Common myeloid progenitor, CD34-positive (primary cell): Measurements from ENCODE around the gene LMCD1.

Experiments
- CTCF ChIA-PET: fragments of 350-600 bp; sonication (Branson Sonifier 250); formaldehyde crosslinking; loops from one replicate; lab custom pipeline; 2021; ENCODE audit warnings: antibody characterized with exemption; lab: Charles Lee
- POLR2A ChIA-PET: fragments of 350-600 bp; sonication (Branson Sonifier 250); formaldehyde crosslinking; loops from one replicate; lab custom pipeline; 2021; ENCODE audit warnings: antibody characterized with exemption; lab: Charles Lee
- DNase-seq, 3 donors: peaks; one replicate each; pipeline versions ENCODE4 v3.0.0 to v3.0.0-alpha.2; 2013
- H3K27ac ChIP-seq, 2 experiments: 1 replicate in 1 of 2; 2 replicates in 1 of 2; pipeline ENCODE4 v1.7.0; 2013; ENCODE audit warnings: inconsistent platforms in 2 of 2, low read length in 2 of 2, mild to moderate bottlenecking in 2 of 2, low read depth in 1 of 2, moderate library complexity in 1 of 2; ENCODE audit not compliant: severe bottlenecking in 2 of 2, insufficient read depth in 1 of 2, poor library complexity in 1 of 2
- H3K27me3 ChIP-seq, 5 experiments: replicated peaks in 2 of 5; 1 replicate in 3 of 5; 2 replicates in 2 of 5; pipeline versions ENCODE4 v1.6.1 to v1.7.0; 2013; ENCODE audit warnings: low read length in 4 of 5, mild to moderate bottlenecking in 2 of 5, moderate library complexity in 2 of 5, inconsistent platforms in 1 of 5; ENCODE audit not compliant: insufficient read depth in 5 of 5, control insufficient read depth in 4 of 5
- H3K36me3 ChIP-seq, 4 experiments: 1 replicate in 2 of 4; 2 replicates in 2 of 4; pipeline versions ENCODE4 v1.6.1 to v1.7.0; 2013; ENCODE audit warnings: low read length in 3 of 4, control low read depth in 1 of 4, mild to moderate bottlenecking in 1 of 4; ENCODE audit not compliant: control insufficient read depth in 4 of 4, insufficient read depth in 4 of 4
- H3K4me1 ChIP-seq, 4 experiments: 1 replicate in 3 of 4; 2 replicates in 1 of 4; pipeline versions ENCODE4 v1.6.1 to v1.7.1; 2013; ENCODE audit warnings: low read length in 3 of 4, mild to moderate bottlenecking in 3 of 4, control low read depth in 1 of 4, inconsistent platforms in 1 of 4, moderate library complexity in 1 of 4; ENCODE audit not compliant: control insufficient read depth in 4 of 4, insufficient read depth in 4 of 4; ENCODE audit errors: control extremely low read depth in 1 of 4
- H3K4me3 ChIP-seq, 7 experiments: 1 replicate in 4 of 7; 2 replicates in 3 of 7; pipeline versions ENCODE4 v1.5.1 to v1.7.0; 2013; ENCODE audit warnings: mild to moderate bottlenecking in 7 of 7, low read length in 6 of 7, moderate library complexity in 6 of 7, inconsistent platforms in 2 of 7, low read depth in 2 of 7, control low read depth in 1 of 7; ENCODE audit not compliant: insufficient read depth in 4 of 7, control insufficient read depth in 1 of 7; ENCODE audit errors: extremely low read depth in 1 of 7
- H3K9me3 ChIP-seq, 5 experiments: 1 replicate in 4 of 5; 2 replicates in 1 of 5; pipeline versions ENCODE4 v1.6.1 to v1.7.1; 2013; ENCODE audit warnings: low read length in 4 of 5, mild to moderate bottlenecking in 2 of 5, inconsistent platforms in 1 of 5, low read depth in 1 of 5, moderate library complexity in 1 of 5; ENCODE audit not compliant: control insufficient read depth in 4 of 5, insufficient read depth in 2 of 5; ENCODE audit errors: control extremely low read depth in 1 of 5
- WGBS: methylation state at CpG from one replicate; pipeline ENCODE4 v1.1.5; 2013; ENCODE audit not compliant: insufficient coverage; 5-methylcytosine and 5-hydroxymethylcytosine counted together

The LMCD1 gene

GRCh38 chr3:8516047-8516661, 14.5 kb downstream of the LMCD1 start:
- Histone ChIP-seq H3K9me3 (no peaks in the 10 kb centered on the region), H3K27ac (no peak overlapping the region), H3K4me3 (no peak overlapping the region), H3K4me1 (peaks cover 0 to 5% (median 1%) of the 10 kb centered on the region in 4 experiments), H3K36me3 (no peaks in the 10 kb centered on the region), H3K27me3 (no peaks in the 10 kb centered on the region)
- POLR2A ChIA-PET: no interaction called here
- DNase-seq: no peak
- WGBS: 93% methylated on average over 5 of the region's 9 CpGs
- CTCF ChIA-PET: interaction anchor here (0.7 kb wide), 1 partner anchor 9 kb away, joined by 3 read pairs; no protein-coding TSS in a partner anchor

DNA sequence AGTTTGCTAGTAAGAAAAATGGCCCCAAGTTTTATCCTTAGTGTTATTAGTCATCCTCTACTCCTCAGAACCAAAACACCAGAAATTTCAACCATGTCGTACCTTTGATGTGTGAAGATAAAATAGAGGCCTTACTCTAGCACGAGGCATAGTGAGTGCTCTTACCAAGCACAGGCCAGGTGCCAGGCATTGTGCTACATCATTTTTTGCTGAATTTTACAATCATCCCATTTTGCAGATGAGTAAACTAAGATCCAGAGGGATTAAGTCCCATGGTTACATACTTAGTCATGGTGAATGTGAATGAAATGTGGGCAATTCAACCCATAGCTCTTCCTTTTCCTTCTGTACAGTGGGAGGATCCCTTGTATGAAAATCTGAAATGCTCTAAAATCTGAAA, 15.2 kb downstream of the LMCD1 start:
- Histone ChIP-seq H3K4me1 (peaks cover 0 to 5% (median 1%) of the 10 kb centered on the region in 4 experiments), H3K27ac (no peak overlapping the region), H3K36me3 (no peaks in the 10 kb centered on the region), H3K27me3 (no peaks in the 10 kb centered on the region), H3K4me3 (no peak overlapping the region), H3K9me3 (peaks cover 0 to 1% (median 0%) of the 10 kb centered on the region in 5 experiments)
- ChIA-PET POLR2A (no interaction called here), CTCF (no interaction called here)
- no peak for DNase-seq
- WGBS: no CpG with 5 or more reads among the region's 2 CpGs

- ChIA-PET POLR2A (no interaction called here), CTCF (no interaction called here)
- DNase-seq: peak; percentile 31 to 58 (median 56)
- Histone ChIP-seq H3K27me3 (no peaks in the 10 kb centered on the region), H3K9me3 (peaks cover 0 to 1% (median 0%) of the 10 kb centered on the region in 5 experiments), H3K27ac (no peak overlapping the region), H3K4me1 (peaks cover 0 to 5% (median 1%) of the 10 kb centered on the region in 4 experiments), H3K36me3 (no peaks in the 10 kb centered on the region), H3K4me3 (no peak overlapping the region)
- no CpG with 5 or more reads among the region's 2 CpGs for WGBS
Measured at GRCh38 chr3:8517487-8517886, 15.9 kb downstream of the LMCD1 start.

- POLR2A ChIA-PET: no interaction called here
- Histone ChIP-seq H3K27me3 (no peaks in the 10 kb centered on the region), H3K27ac (no peak overlapping the region), H3K4me3 (no peak overlapping the region), H3K36me3 (no peaks in the 10 kb centered on the region), H3K9me3 (peaks cover 0 to 1% (median 0%) of the 10 kb centered on the region in 5 experiments), H3K4me1 (peaks cover 0 to 5% (median 1%) of the 10 kb centered on the region in 4 experiments)
- CTCF ChIA-PET: no interaction called here
- no peak for DNase-seq
- 97% methylated on average over 2 of the region's 2 CpGs for whole genome bisulfite sequencing
Measured at GRCh38 chr3:8518138-8518537, 16.5 kb downstream of the LMCD1 start.

DNA sequence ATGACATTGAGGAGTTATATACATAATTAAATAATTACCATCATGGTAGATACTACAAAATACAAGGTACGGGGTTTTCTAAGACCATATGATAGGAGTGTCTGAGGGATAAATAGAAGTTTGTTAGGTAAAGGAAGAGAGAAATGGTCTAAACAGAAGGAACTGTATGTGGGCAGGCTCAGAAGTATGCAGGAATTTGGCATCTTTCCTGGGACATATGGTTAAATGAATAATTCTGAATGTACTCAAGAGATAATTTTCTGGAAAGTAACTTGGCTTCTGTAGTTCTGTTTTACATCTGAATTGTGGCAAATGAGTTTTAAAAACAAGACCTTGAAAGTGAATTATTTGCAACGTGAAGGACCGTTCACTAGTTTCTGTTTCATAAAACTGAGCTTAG, 17.5 kb downstream of the LMCD1 start:
- H3K9me3 ChIP-seq: peaks cover 0 to 1% (median 0%) of the 10 kb centered on the region in 5 experiments
- H3K36me3 ChIP-seq: no peaks in the 10 kb centered on the region
- H3K4me3 ChIP-seq: no peak overlapping the region
- POLR2A ChIA-PET: no interaction called here
- H3K27me3 ChIP-seq: no peaks in the 10 kb centered on the region
- no peak for DNase-seq
- CTCF ChIA-PET: no interaction called here
- H3K4me1 ChIP-seq: peaks cover 0 to 12% (median 6%) of the 10 kb centered on the region in 4 experiments
- WGBS: 100% methylated on average over 1 of the region's 3 CpGs
- no peak overlapping the region for H3K27ac ChIP-seq

GRCh38 chr3:8519774-8520448, 18.3 kb downstream of the LMCD1 start:
- Histone ChIP-seq H3K27ac (no peak overlapping the region), H3K4me3 (no peak overlapping the region), H3K27me3 (no peaks in the 10 kb centered on the region), H3K36me3 (no peaks in the 10 kb centered on the region), H3K4me1 (peaks cover 0 to 17% (median 12%) of the 10 kb centered on the region in 4 experiments), H3K9me3 (peaks cover 0 to 1% (median 0%) of the 10 kb centered on the region in 5 experiments)
- ChIA-PET CTCF (no interaction called here), POLR2A (no interaction called here)
- WGBS: no CpG with 5 or more reads among the region's 2 CpGs
- DNase-seq: no peak

DNA sequence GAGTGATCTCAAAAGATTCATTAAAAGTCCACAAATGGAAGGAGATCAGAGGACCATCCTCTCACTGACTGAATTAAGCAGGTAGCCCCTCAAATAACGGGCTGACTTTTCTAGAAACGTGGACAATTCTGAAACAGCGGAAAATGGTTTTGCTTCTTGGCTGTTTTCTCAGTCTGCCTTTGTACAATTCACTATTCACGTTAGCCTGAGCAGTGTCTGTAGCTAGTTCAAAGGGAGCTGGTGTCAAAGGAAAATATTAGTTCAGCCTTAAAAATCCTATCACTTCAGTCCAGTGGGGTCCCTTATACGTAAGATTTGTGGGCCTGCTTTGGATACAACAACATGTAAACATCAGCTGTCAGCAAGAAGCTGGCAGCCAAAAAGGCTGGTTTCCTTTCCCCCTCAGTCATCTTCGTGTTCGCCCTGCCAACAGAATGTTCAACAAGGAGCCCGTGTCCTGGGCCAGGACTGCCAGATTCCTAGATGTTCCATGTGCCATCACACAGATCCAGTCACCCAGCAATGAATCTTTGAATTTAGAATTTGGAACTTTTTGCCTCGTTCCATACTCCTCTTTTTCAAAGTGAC, 19.3 kb downstream of the LMCD1 start:
- H3K4me3 ChIP-seq: no peak overlapping the region
- DNase-seq: no peak
- ChIA-PET CTCF (no interaction called here), POLR2A (no interaction called here)
- peaks cover 0 to 1% (median 0%) of the 10 kb centered on the region in 5 experiments for H3K9me3 ChIP-seq
- no peaks in the 10 kb centered on the region for H3K36me3 ChIP-seq
- no peak overlapping the region for H3K27ac ChIP-seq
- H3K27me3 ChIP-seq: no peaks in the 10 kb centered on the region
- H3K4me1 ChIP-seq: peaks cover 0 to 17% (median 11%) of the 10 kb centered on the region in 4 experiments
- 97% methylated on average over 9 of the region's 9 CpGs for WGBS
